ENCODE measurements around the gene MCTP2. TPM values are rescaled to one million over a fixed set of nuclear protein-coding genes. Genes with fewer than 3 reads are reported as not detected.

MCTP2 gene
- total RNA-seq, 1 donor from 2014 or later: 12.8 TPM

GRCh38 chr15:94265009-94265408, 33.6 kb downstream of the MCTP2 start:
- no peaks in the 10 kb centered on the region for H3K27me3 Mint-ChIP-seq (ENCODE audit: low read depth)
- H3K27ac Mint-ChIP-seq: no peak overlapping the region

GRCh38 chr15:94265982-94266381, 34.6 kb downstream of the MCTP2 start:
- Mint-ChIP-seq H3K27me3 (ENCODE audit: low read depth) (no peaks in the 10 kb centered on the region), H3K9me3 (peaks cover 3% of the 10 kb centered on the region), H3K4me1 (no peaks in the 10 kb centered on the region), H3K36me3 (no peaks in the 10 kb centered on the region), H3K27ac (no peak overlapping the region), H3K4me3 (no peak overlapping the region)
- TF ChIP-seq, protein P1, sequence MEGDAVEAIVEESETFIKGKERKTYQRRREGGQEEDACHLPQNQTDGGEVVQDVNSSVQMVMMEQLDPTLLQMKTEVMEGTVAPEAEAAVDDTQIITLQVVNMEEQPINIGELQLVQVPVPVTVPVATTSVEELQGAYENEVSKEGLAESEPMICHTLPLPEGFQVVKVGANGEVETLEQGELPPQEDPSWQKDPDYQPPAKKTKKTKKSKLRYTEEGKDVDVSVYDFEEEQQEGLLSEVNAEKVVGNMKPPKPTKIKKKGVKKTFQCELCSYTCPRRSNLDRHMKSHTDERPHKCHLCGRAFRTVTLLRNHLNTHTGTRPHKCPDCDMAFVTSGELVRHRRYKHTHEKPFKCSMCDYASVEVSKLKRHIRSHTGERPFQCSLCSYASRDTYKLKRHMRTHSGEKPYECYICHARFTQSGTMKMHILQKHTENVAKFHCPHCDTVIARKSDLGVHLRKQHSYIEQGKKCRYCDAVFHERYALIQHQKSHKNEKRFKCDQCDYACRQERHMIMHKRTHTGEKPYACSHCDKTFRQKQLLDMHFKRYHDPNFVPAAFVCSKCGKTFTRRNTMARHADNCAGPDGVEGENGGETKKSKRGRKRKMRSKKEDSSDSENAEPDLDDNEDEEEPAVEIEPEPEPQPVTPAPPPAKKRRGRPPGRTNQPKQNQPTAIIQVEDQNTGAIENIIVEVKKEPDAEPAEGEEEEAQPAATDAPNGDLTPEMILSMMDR (IDR thresholded peaks at IDR 0.05; ENCODE audit: unreplicated experiment): no peak
- no peak for DNase-seq (ENCODE audit: low spot score in 2 of 2, unreplicated experiment in 2 of 2)

More at GRCh38 chr15:94265009-94265408, 33.6 kb downstream of the MCTP2 start:
- no peak overlapping the region for H3K4me3 Mint-ChIP-seq
- no peak for DNase-seq (ENCODE audit: low spot score in 2 of 2, unreplicated experiment in 2 of 2)
- peaks cover 3% of the 10 kb centered on the region for H3K9me3 Mint-ChIP-seq
- TF ChIP-seq, protein P1 (IDR thresholded peaks at IDR 0.05; ENCODE audit: unreplicated experiment): no peak
- no peaks in the 10 kb centered on the region for H3K4me1 Mint-ChIP-seq
- no peaks in the 10 kb centered on the region for H3K36me3 Mint-ChIP-seq

GRCh38 chr15:94266789-94267188, 35.4 kb downstream of the MCTP2 start:
- H3K4me1 Mint-ChIP-seq: no peaks in the 10 kb centered on the region
- TF ChIP-seq, protein P1 (IDR thresholded peaks at IDR 0.05; ENCODE audit: unreplicated experiment): no peak
- no peak for DNase-seq (ENCODE audit: low spot score in 2 of 2, unreplicated experiment in 2 of 2)
- H3K9me3 Mint-ChIP-seq: peaks cover 3% of the 10 kb centered on the region
- no peak overlapping the region for H3K27ac Mint-ChIP-seq
- no peaks in the 10 kb centered on the region for H3K27me3 Mint-ChIP-seq (ENCODE audit: low read depth)
- H3K4me3 Mint-ChIP-seq: no peak overlapping the region
- no peaks in the 10 kb centered on the region for H3K36me3 Mint-ChIP-seq

DNA sequence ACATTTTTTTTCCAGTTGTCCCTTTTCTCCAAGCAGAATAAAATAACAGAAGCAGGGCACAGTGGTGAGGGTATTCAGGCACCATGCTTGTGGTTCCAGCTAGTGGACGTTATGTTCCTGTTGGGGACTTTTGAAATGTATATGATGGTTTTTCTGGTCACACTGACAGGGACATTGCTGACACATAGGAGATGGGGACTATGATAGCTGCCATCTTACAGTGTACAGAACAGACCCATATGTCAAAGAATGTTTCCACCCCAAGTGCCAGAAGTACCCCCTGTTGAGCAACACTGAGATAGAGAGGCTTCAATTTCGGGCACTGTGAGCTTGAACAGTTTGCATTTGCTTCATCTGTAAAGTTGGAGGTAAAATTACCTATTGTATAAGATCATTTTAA, 38.6 kb downstream of the MCTP2 start:
- H3K4me1 Mint-ChIP-seq: no peaks in the 10 kb centered on the region
- no peak overlapping the region for H3K4me3 Mint-ChIP-seq

GRCh38 chr15:94270570-94270969, 39.2 kb downstream of the MCTP2 start:
- H3K4me3 Mint-ChIP-seq: no peak overlapping the region

More for the DNA sequence above, 38.6 kb downstream of the MCTP2 start:
- TF ChIP-seq, protein P1 (IDR thresholded peaks at IDR 0.05; ENCODE audit: unreplicated experiment): no peak
- Mint-ChIP-seq H3K36me3 (no peaks in the 10 kb centered on the region), H3K9me3 (peaks cover 3% of the 10 kb centered on the region), H3K27ac (no peak overlapping the region), H3K27me3 (ENCODE audit: low read depth) (no peaks in the 10 kb centered on the region)
- DNase-seq (ENCODE audit: low spot score in 2 of 2, unreplicated experiment in 2 of 2): no peak

More at GRCh38 chr15:94270570-94270969, 39.2 kb downstream of the MCTP2 start:
- TF ChIP-seq, protein P1 (IDR thresholded peaks at IDR 0.05; ENCODE audit: unreplicated experiment): no peak
- DNase-seq (ENCODE audit: low spot score in 2 of 2, unreplicated experiment in 2 of 2): no peak
- Mint-ChIP-seq H3K4me1 (no peaks in the 10 kb centered on the region), H3K27me3 (ENCODE audit: low read depth) (no peaks in the 10 kb centered on the region), H3K36me3 (no peaks in the 10 kb centered on the region), H3K9me3 (peaks cover 3% of the 10 kb centered on the region), H3K27ac (no peak overlapping the region)

Measured in mesothelial cell of epicardium (in vitro differentiated cells).